Activated CD8-positive, alpha-beta memory T cell treated with anti-CD3 and anti-CD28 coated beads, Interleukin-2, amount 10 ng/mL, durations not matched to agents 7 days and 5 days (primary cell): Measurements from ENCODE around the gene FABP7. TPM values are rescaled to one million over a fixed set of nuclear protein-coding genes. Genes with fewer than 3 reads are reported as not detected.

ENCODE experiments used
- ATAC-seq: fragments of 150-1000 bp; cut with Tn5 transposase; one replicate; pipeline ENCODE4 v1.10.0; 2021; ENCODE audit warnings: moderate library complexity
- CTCF ChIA-PET: fragments of 350-600 bp; sonication (Branson Sonifier 250); formaldehyde crosslinking; loops from one replicate; lab custom pipeline; 2021; ENCODE audit warnings: antibody characterized with exemption; lab: Charles Lee
- DNase-seq: peaks from one replicate; pipeline ENCODE4 v3.0.0-alpha.2; 2020
- H3K27ac Mint-ChIP-seq: one replicate; pipeline ENCODE4 v1.8.0; 2021; ENCODE audit warnings: mild to moderate bottlenecking, mixed read lengths
- H3K27me3 Mint-ChIP-seq: one replicate; pipeline ENCODE4 v1.8.0; 2021; ENCODE audit warnings: mixed read lengths
- H3K36me3 Mint-ChIP-seq: one replicate; pipeline ENCODE4 v1.8.0; 2021; ENCODE audit warnings: mild to moderate bottlenecking, mixed read lengths
- H3K4me1 Mint-ChIP-seq: one replicate; pipeline ENCODE4 v1.8.0; 2021; ENCODE audit warnings: mixed read lengths
- H3K4me3 Mint-ChIP-seq: one replicate; pipeline ENCODE4 v1.8.0; 2021; ENCODE audit warnings: mild to moderate bottlenecking, moderate library complexity, mixed read lengths
- H3K9me3 Mint-ChIP-seq: one replicate; pipeline ENCODE4 v1.8.0; 2022; ENCODE audit warnings: low read depth, mixed read lengths
- total RNA-seq, 2 experiments: library from RNA; stranded (reverse); gene quantifications; one replicate each; pipeline ENCODE4 v1.2.3, GENCODE V29; 2021

The FABP7 gene
- total RNA-seq, 2 experiments from 2014 or later: not detected

GRCh38 chr6:122772724-122773415 is 6.6 kb upstream of the FABP7 start:
- Mint-ChIP-seq H3K27me3 (peaks cover 30% of the 10 kb centered on the region), H3K4me3 (no peak overlapping the region), H3K9me3 (no peaks in the 10 kb centered on the region), H3K4me1 (no peaks in the 10 kb centered on the region), H3K36me3 (no peaks in the 10 kb centered on the region), H3K27ac (no peak overlapping the region)
- no peak for DNase-seq
- no peak for ATAC-seq
- CTCF ChIA-PET: no interaction called here

- H3K27ac Mint-ChIP-seq: no peak overlapping the region
- CTCF ChIA-PET: no interaction called here
- no peaks in the 10 kb centered on the region for H3K4me1 Mint-ChIP-seq
- no peaks in the 10 kb centered on the region for H3K9me3 Mint-ChIP-seq
- peaks cover 45% of the 10 kb centered on the region for H3K27me3 Mint-ChIP-seq
- H3K36me3 Mint-ChIP-seq: no peaks in the 10 kb centered on the region
- DNase-seq (no peak), ATAC-seq (no peak)
- H3K4me3 Mint-ChIP-seq: no peak overlapping the region
Measured at GRCh38 chr6:122775975-122776374, 3.5 kb upstream of the FABP7 start.

GRCh38 chr6:122778302-122778701 is 1.2 kb upstream of the FABP7 start:
- CTCF ChIA-PET: no interaction called here

GRCh38 chr6:122778985-122779661 is 393 bp upstream of the FABP7 start:
- H3K4me1 Mint-ChIP-seq: no peaks in the 10 kb centered on the region
- ATAC-seq: no peak
- CTCF ChIA-PET: no interaction called here

More at GRCh38 chr6:122778302-122778701, 1.2 kb upstream of the FABP7 start:
- H3K4me3 Mint-ChIP-seq: no peak overlapping the region
- no peak overlapping the region for H3K27ac Mint-ChIP-seq
- no peaks in the 10 kb centered on the region for H3K36me3 Mint-ChIP-seq
- H3K9me3 Mint-ChIP-seq: no peaks in the 10 kb centered on the region
- ATAC-seq: no peak
- DNase-seq: no peak
- H3K27me3 Mint-ChIP-seq: peaks cover 38% of the 10 kb centered on the region
- no peaks in the 10 kb centered on the region for H3K4me1 Mint-ChIP-seq

GRCh38 chr6:122780114-122780513 is 598 bp downstream of the FABP7 start:
- H3K36me3 Mint-ChIP-seq: no peaks in the 10 kb centered on the region
- no peak overlapping the region for H3K27ac Mint-ChIP-seq
- H3K9me3 Mint-ChIP-seq: no peaks in the 10 kb centered on the region
- DNase-seq (no peak), ATAC-seq (no peak)
- no peaks in the 10 kb centered on the region for H3K4me1 Mint-ChIP-seq
- H3K4me3 Mint-ChIP-seq: no peak overlapping the region
- H3K27me3 Mint-ChIP-seq: peaks cover 35% of the 10 kb centered on the region
- CTCF ChIA-PET: no interaction called here

More at GRCh38 chr6:122778985-122779661, 393 bp upstream of the FABP7 start:
- H3K4me3 Mint-ChIP-seq: no peak overlapping the region
- H3K9me3 Mint-ChIP-seq: no peaks in the 10 kb centered on the region
- H3K27ac Mint-ChIP-seq: no peak overlapping the region
- peaks cover 38% of the 10 kb centered on the region for H3K27me3 Mint-ChIP-seq
- DNase-seq: no peak
- H3K36me3 Mint-ChIP-seq: no peaks in the 10 kb centered on the region

GRCh38 chr6:122781716-122782115 is 2.2 kb downstream of the FABP7 start:
- no peaks in the 10 kb centered on the region for H3K9me3 Mint-ChIP-seq
- ATAC-seq: no peak
- H3K4me3 Mint-ChIP-seq: no peak overlapping the region
- CTCF ChIA-PET: no interaction called here
- no peak for DNase-seq
- H3K4me1 Mint-ChIP-seq: no peaks in the 10 kb centered on the region
- H3K27me3 Mint-ChIP-seq: peaks cover 37% of the 10 kb centered on the region
- H3K27ac Mint-ChIP-seq: no peak overlapping the region
- H3K36me3 Mint-ChIP-seq: no peaks in the 10 kb centered on the region

GRCh38 chr6:122783401-122783800 is 3.9 kb downstream of the FABP7 start:
- Mint-ChIP-seq H3K27me3 (peaks cover 47% of the 10 kb centered on the region), H3K36me3 (no peaks in the 10 kb centered on the region), H3K4me3 (no peak overlapping the region), H3K4me1 (no peaks in the 10 kb centered on the region), H3K27ac (no peak overlapping the region), H3K9me3 (no peaks in the 10 kb centered on the region)
- ATAC-seq (no peak), DNase-seq (no peak)
- CTCF ChIA-PET: interaction anchor here (0.7 kb wide), 1 partner anchor 193 kb away, joined by 3 read pairs; no protein-coding TSS in a partner anchor

GRCh38 chr6:122785891-122786290 is 6.4 kb downstream of the FABP7 start:
- Mint-ChIP-seq H3K36me3 (no peaks in the 10 kb centered on the region), H3K27me3 (peaks cover 53% of the 10 kb centered on the region), H3K9me3 (no peaks in the 10 kb centered on the region), H3K4me1 (peaks cover 13% of the 10 kb centered on the region), H3K4me3 (no peak overlapping the region), H3K27ac (no peak overlapping the region)
- no peak for ATAC-seq
- CTCF ChIA-PET: interaction anchor here (0.6 kb wide), 1 partner anchor 15 kb away, joined by 3 read pairs; no protein-coding TSS in a partner anchor
- DNase-seq: no peak

GRCh38 chr6:122787721-122788120 is 8.2 kb downstream of the FABP7 start:
- Mint-ChIP-seq H3K36me3 (no peaks in the 10 kb centered on the region), H3K4me1 (peaks cover 13% of the 10 kb centered on the region), H3K9me3 (no peaks in the 10 kb centered on the region), H3K27me3 (peaks cover 54% of the 10 kb centered on the region), H3K4me3 (no peak overlapping the region), H3K27ac (no peak overlapping the region)
- DNase-seq (no peak), ATAC-seq (no peak)
- CTCF ChIA-PET: interaction anchor here (1.2 kb wide), 1 partner anchor 51 kb away, joined by 3 read pairs; no protein-coding TSS in a partner anchor

GRCh38 chr6:122788208-122788607 is 8.7 kb downstream of the FABP7 start:
- no peak for ATAC-seq
- Mint-ChIP-seq H3K9me3 (no peaks in the 10 kb centered on the region), H3K4me1 (peaks cover 13% of the 10 kb centered on the region), H3K4me3 (no peak overlapping the region), H3K36me3 (no peaks in the 10 kb centered on the region), H3K27ac (no peak overlapping the region), H3K27me3 (peaks cover 57% of the 10 kb centered on the region)
- CTCF ChIA-PET: interaction anchor here (0.8 to 1.9 kb wide), 3 partner anchors 10 to 75 kb away, joined by 3 to 11 read pairs (median 4); no protein-coding TSS in a partner anchor
- no peak for DNase-seq

- Mint-ChIP-seq H3K9me3 (no peaks in the 10 kb centered on the region), H3K27ac (no peak overlapping the region), H3K4me3 (peak overlapping the region; percentile 83), H3K4me1 (peaks cover 13% of the 10 kb centered on the region), H3K36me3 (no peaks in the 10 kb centered on the region), H3K27me3 (peaks cover 62% of the 10 kb centered on the region)
- CTCF ChIA-PET: interaction anchor here (0.8 to 1.9 kb wide), 4 partner anchors 9 to 75 kb away, joined by 3 to 11 read pairs (median 4); no protein-coding TSS in a partner anchor
- ATAC-seq: no peak
- DNase-seq: no peak
Measured at GRCh38 chr6:122788663-122789181, 9.2 kb downstream of the FABP7 start.

GRCh38 chr6:122789182-122790027 is 9.9 kb downstream of the FABP7 start, which contains the start of gene SMPDL3A:
SMPDL3A (plus strand) TSS chr6:122789258; CDS start chr6:122789347, 89 bp downstream.
- peaks cover 13% of the 10 kb centered on the region for H3K4me1 Mint-ChIP-seq
- ATAC-seq (peak; percentile 80), DNase-seq (peak; percentile 50)
- H3K36me3 Mint-ChIP-seq: no peaks in the 10 kb centered on the region
- peaks cover 63% of the 10 kb centered on the region for H3K27me3 Mint-ChIP-seq
- H3K9me3 Mint-ChIP-seq: no peaks in the 10 kb centered on the region
- CTCF ChIA-PET: interaction anchor here (0.8 to 1.9 kb wide), 4 partner anchors 9 to 76 kb away, joined by 3 to 11 read pairs (median 4); no protein-coding TSS in a partner anchor
- H3K27ac Mint-ChIP-seq: peak within 1 kb of the TSS; percentile 63
- H3K4me3 Mint-ChIP-seq: peak within 1 kb of the TSS; percentile 83
